H9 (cell line): Measurements from ENCODE around the gene CALN1. TPM values are rescaled to one million over a fixed set of nuclear protein-coding genes. Genes with fewer than 3 reads are reported as not detected.

Experiments
- DNase-seq: peaks from one replicate; pipeline ENCODE4 v3.0.0-alpha.2; 2017
- H2AFZ ChIP-seq: one replicate; pipeline ENCODE4 v1.6.1; 2013; ENCODE audit warnings: mild to moderate bottlenecking, low read length, control low read depth, moderate library complexity
- H2AK5ac ChIP-seq: 2 replicates; pipeline ENCODE4 v1.6.1; 2013; ENCODE audit warnings: low read length, control low read depth, mixed read lengths; ENCODE audit not compliant: insufficient read length
- H2BK120ac ChIP-seq: one replicate; pipeline ENCODE4 v1.6.1; 2013; ENCODE audit warnings: low read depth, mild to moderate bottlenecking, low read length, control low read depth, inconsistent platforms; ENCODE audit not compliant: poor library complexity, severe bottlenecking
- H2BK12ac ChIP-seq: 2 replicates; pipeline ENCODE4 v1.6.1; 2013; ENCODE audit warnings: low read length, control low read depth, mixed read lengths, low read depth; ENCODE audit not compliant: insufficient read length
- H2BK15ac ChIP-seq: 2 replicates; pipeline ENCODE4 v1.6.1; 2013; ENCODE audit warnings: low read depth, low read length, control low read depth
- H2BK20ac ChIP-seq: one replicate; pipeline ENCODE4 v1.6.1; 2013; ENCODE audit warnings: low read depth, mild to moderate bottlenecking, low read length, control low read depth, inconsistent platforms; ENCODE audit not compliant: poor library complexity, severe bottlenecking
- H2BK5ac ChIP-seq: 2 replicates; pipeline ENCODE4 v1.6.1; 2013; ENCODE audit warnings: low read length, control low read depth, mixed read lengths; ENCODE audit not compliant: insufficient read length
- H3K14ac ChIP-seq: 2 replicates; pipeline ENCODE4 v1.6.1; 2013; ENCODE audit warnings: low read length, control low read depth; ENCODE audit not compliant: insufficient read depth
- H3K18ac ChIP-seq: 2 replicates; pipeline ENCODE4 v1.6.1; 2013; ENCODE audit warnings: low read depth, mild to moderate bottlenecking, mixed read lengths, low read length, control low read depth; ENCODE audit not compliant: insufficient read length
- H3K23ac ChIP-seq: 2 replicates; pipeline ENCODE4 v1.6.1; 2013; ENCODE audit warnings: low read length, control low read depth, mixed read lengths, low read depth; ENCODE audit not compliant: insufficient read length
- H3K23me2 ChIP-seq: 2 replicates; pipeline ENCODE4 v1.6.1; 2013; ENCODE audit warnings: low read depth, mild to moderate bottlenecking, mixed read lengths, low read length, control low read depth; ENCODE audit not compliant: insufficient read length, poor library complexity, severe bottlenecking
- H3K27ac ChIP-seq: 2 replicates; pipeline ENCODE4 v1.5.1; 2013; ENCODE audit warnings: low read length, control low read depth, mixed read lengths, low read depth; ENCODE audit not compliant: insufficient read length
- H3K27me3 ChIP-seq: 2 replicates; pipeline ENCODE4 v1.6.1; 2013; ENCODE audit warnings: low read length, control low read depth, inconsistent platforms; ENCODE audit not compliant: insufficient read depth
- H3K4ac ChIP-seq: 2 replicates; pipeline ENCODE4 v1.6.1; 2013; ENCODE audit warnings: low read depth, mild to moderate bottlenecking, control low read depth, inconsistent platforms, low read length, moderate library complexity
- H3K4me1 ChIP-seq: 2 replicates; pipeline ENCODE4 v1.6.1; 2013; ENCODE audit warnings: low read length, control low read depth, inconsistent platforms; ENCODE audit not compliant: insufficient read depth
- H3K4me2 ChIP-seq: 2 replicates; pipeline ENCODE4 v1.6.1; 2013; ENCODE audit warnings: low read length, control low read depth, mixed read lengths; ENCODE audit not compliant: insufficient read length, insufficient read depth
- H3K56ac ChIP-seq: 2 replicates; pipeline ENCODE4 v1.6.1; 2013; ENCODE audit warnings: low read depth, mild to moderate bottlenecking, mixed read lengths, low read length, control low read depth; ENCODE audit not compliant: insufficient read length
- H3K79me1 ChIP-seq: 2 replicates; pipeline ENCODE4 v1.6.1; 2013; ENCODE audit warnings: low read depth, mild to moderate bottlenecking, moderate library complexity, low read length, control low read depth, inconsistent platforms; ENCODE audit not compliant: insufficient read depth, poor library complexity, severe bottlenecking
- H3K79me2 ChIP-seq: 2 replicates; pipeline ENCODE4 v1.6.1; 2013; ENCODE audit warnings: low read length, control low read depth, inconsistent platforms; ENCODE audit not compliant: insufficient read depth
- H3K9ac ChIP-seq: 2 replicates; pipeline ENCODE4 v1.6.1; 2013; ENCODE audit warnings: low read length, control low read depth, mixed read lengths; ENCODE audit not compliant: insufficient read length; ENCODE audit errors: extremely low read depth
- H3K9me3 ChIP-seq: one replicate; pipeline ENCODE4 v1.6.1; 2013; ENCODE audit warnings: low read depth, low read length, inconsistent platforms; ENCODE audit not compliant: control insufficient read depth
- H3T11ph ChIP-seq: one replicate; pipeline ENCODE4 v1.6.1; 2013; ENCODE audit warnings: mild to moderate bottlenecking, low read length, control low read depth, inconsistent platforms
- H4K20me1 ChIP-seq: one replicate; pipeline ENCODE4 v1.6.1; 2013; ENCODE audit not compliant: control insufficient read depth, insufficient read length, insufficient read depth
- H4K5ac ChIP-seq: 2 replicates; pipeline ENCODE4 v1.6.1; 2013; ENCODE audit warnings: low read depth, mild to moderate bottlenecking, mixed read lengths, low read length, control low read depth; ENCODE audit not compliant: insufficient read length
- H4K8ac ChIP-seq: replicated peaks from 2 replicates; pipeline ENCODE4 v1.6.1; 2013; ENCODE audit warnings: low read length, control low read depth, mixed read lengths, low read depth; ENCODE audit not compliant: insufficient read length
- H4K91ac ChIP-seq: 2 replicates; pipeline ENCODE4 v1.6.1; 2013; ENCODE audit warnings: low read depth, mild to moderate bottlenecking, moderate library complexity, mixed read lengths, low read length, control low read depth; ENCODE audit not compliant: insufficient read length
- H3K27ac Mint-ChIP-seq, 3 experiments: 2 replicates in 2 of 3; 3 replicates in 1 of 3; pipeline ENCODE4 v1.8.0; 2020 to 2021; ENCODE audit warnings: mixed read lengths in 3 of 3, mild to moderate bottlenecking in 1 of 3, moderate library complexity in 1 of 3
- H3K27me3 Mint-ChIP-seq: 2 replicates; pipeline ENCODE4 v1.8.0; 2021; ENCODE audit warnings: low read depth, mild to moderate bottlenecking, moderate library complexity, mixed read lengths
- H3K36me3 Mint-ChIP-seq, 3 experiments: 2 replicates in 2 of 3; 3 replicates in 1 of 3; pipeline ENCODE4 v1.8.0; 2020 to 2021; ENCODE audit warnings: low read depth in 3 of 3, mixed read lengths in 3 of 3; ENCODE audit not compliant: insufficient read depth in 1 of 3
- H3K4me1 Mint-ChIP-seq, 2 experiments: 2 replicates each; pipeline ENCODE4 v1.8.0; 2020; ENCODE audit warnings: mixed read lengths in 2 of 2
- H3K4me3 Mint-ChIP-seq, 2 experiments: 2 replicates in 1 of 2; 3 replicates in 1 of 2; pipeline ENCODE4 v1.8.0; 2020 to 2021; ENCODE audit warnings: mild to moderate bottlenecking in 2 of 2, mixed read lengths in 2 of 2, moderate library complexity in 1 of 2
- H3K9me3 Mint-ChIP-seq, 2 experiments: 2 replicates in 1 of 2; 3 replicates in 1 of 2; pipeline ENCODE4 v1.8.0; 2020; ENCODE audit warnings: mild to moderate bottlenecking in 2 of 2, mixed read lengths in 2 of 2, moderate library complexity in 1 of 2
- WGBS: extraction: QIAGEN DNeasy Blood & Tissue Kit; methylation state at CpG from one replicate; pipeline ENCODE4 v1.1.7; 2013; ENCODE audit warnings: missing lambda C conversion rate, low lambda C conversion rate, mixed read lengths; ENCODE audit not compliant: insufficient read length; ENCODE audit errors: extremely low coverage; 5-methylcytosine and 5-hydroxymethylcytosine counted together
- total RNA-seq: library from RNA; stranded (reverse); gene quantifications from 2 replicates; pipeline ENCODE4 v1.2.1, GENCODE V29; 2021
- TF ChIP-seq, protein P1 (sequence below): fragments of 200-600 bp; sonication (generic); conservative IDR thresholded peaks from 3 replicates; pipeline ENCODE4 v1.8.0; 2021; ENCODE audit warnings: antibody characterized with exemption, mild to moderate bottlenecking

CALN1 gene
- total RNA-seq, 1 experiment from 2014 or later = 2.8 TPM

DNA sequence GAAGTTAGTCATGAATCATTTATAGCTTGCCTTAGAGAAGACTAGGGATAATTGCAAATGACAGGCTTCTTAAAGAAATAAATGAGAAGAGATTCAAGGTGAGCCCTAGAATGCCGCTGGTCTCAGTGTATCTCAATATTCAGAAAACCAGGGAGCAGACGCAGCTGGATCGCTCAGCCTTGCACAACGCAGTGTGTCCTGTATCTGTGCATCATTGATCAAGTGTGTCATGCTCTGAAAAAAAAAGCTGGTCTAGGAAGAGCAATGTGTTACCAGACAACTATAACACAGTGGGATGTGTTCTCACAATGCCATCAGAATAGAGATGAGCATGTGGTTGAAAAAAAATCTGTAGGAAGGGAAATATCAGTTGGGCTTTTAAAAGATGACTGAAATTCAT is 230.1 kb downstream of the CALN1 start:
- no peak overlapping the region for H3K9ac ChIP-seq
- H4K20me1 ChIP-seq = no peaks in the 10 kb centered on the region
- no peak overlapping the region for H3K27ac Mint-ChIP-seq
- no peak overlapping the region for H2BK12ac ChIP-seq
- H3K79me1 ChIP-seq = no peaks in the 10 kb centered on the region
- peaks cover 0 to under 1% (median 0%) of the 10 kb centered on the region in 3 experiments; a peak in 2 of 7 replicates for H3K36me3 Mint-ChIP-seq
- no peaks in the 10 kb centered on the region for H3K27me3 Mint-ChIP-seq
- H2AFZ ChIP-seq = no peak overlapping the region
- H3K79me2 ChIP-seq = no peaks in the 10 kb centered on the region
- H4K8ac ChIP-seq = no peak overlapping the region
- no peaks in the 10 kb centered on the region for H3K4me1 ChIP-seq
- H3K27ac ChIP-seq = no peak overlapping the region
- no peak overlapping the region for H2BK120ac ChIP-seq
- H3K4ac ChIP-seq = no peak overlapping the region
- H4K5ac ChIP-seq = no peak overlapping the region
- H2BK15ac ChIP-seq = no peak overlapping the region
- no peak overlapping the region for H3K18ac ChIP-seq
- H3K27me3 ChIP-seq = no peaks in the 10 kb centered on the region
- no peak overlapping the region for H2AK5ac ChIP-seq
- no peaks in the 10 kb centered on the region for H3K23me2 ChIP-seq
- DNase-seq = no peak
- TF ChIP-seq, protein P1, sequence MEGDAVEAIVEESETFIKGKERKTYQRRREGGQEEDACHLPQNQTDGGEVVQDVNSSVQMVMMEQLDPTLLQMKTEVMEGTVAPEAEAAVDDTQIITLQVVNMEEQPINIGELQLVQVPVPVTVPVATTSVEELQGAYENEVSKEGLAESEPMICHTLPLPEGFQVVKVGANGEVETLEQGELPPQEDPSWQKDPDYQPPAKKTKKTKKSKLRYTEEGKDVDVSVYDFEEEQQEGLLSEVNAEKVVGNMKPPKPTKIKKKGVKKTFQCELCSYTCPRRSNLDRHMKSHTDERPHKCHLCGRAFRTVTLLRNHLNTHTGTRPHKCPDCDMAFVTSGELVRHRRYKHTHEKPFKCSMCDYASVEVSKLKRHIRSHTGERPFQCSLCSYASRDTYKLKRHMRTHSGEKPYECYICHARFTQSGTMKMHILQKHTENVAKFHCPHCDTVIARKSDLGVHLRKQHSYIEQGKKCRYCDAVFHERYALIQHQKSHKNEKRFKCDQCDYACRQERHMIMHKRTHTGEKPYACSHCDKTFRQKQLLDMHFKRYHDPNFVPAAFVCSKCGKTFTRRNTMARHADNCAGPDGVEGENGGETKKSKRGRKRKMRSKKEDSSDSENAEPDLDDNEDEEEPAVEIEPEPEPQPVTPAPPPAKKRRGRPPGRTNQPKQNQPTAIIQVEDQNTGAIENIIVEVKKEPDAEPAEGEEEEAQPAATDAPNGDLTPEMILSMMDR = no peak
- no peak overlapping the region for H3T11ph ChIP-seq
- H2BK20ac ChIP-seq = no peak overlapping the region
- no peak overlapping the region for H3K4me2 ChIP-seq
- H3K4me1 Mint-ChIP-seq = peaks cover 0 to 3% of the 10 kb centered on the region in 2 experiments; a peak in 2 of 4 replicates
- no peaks in the 10 kb centered on the region for H3K9me3 ChIP-seq
- H2BK5ac ChIP-seq = no peak overlapping the region
- H3K4me3 Mint-ChIP-seq = no peak overlapping the region
- no peak overlapping the region for H3K23ac ChIP-seq
- no peak overlapping the region for H3K14ac ChIP-seq
- no peak overlapping the region for H3K56ac ChIP-seq
- H3K9me3 Mint-ChIP-seq = no peaks in the 10 kb centered on the region; a peak in 2 of 5 replicates
- WGBS = no CpG with 5 or more reads among the region's 4 CpGs
- no peak overlapping the region for H4K91ac ChIP-seq
